ENCODE results near the gene CBX8. TPM values are rescaled to one million over a fixed set of nuclear protein-coding genes. Genes with fewer than 3 reads are reported as not detected.

Gene CBX8
- polyA plus RNA-seq, 2 of the 4 experiments (the other 2 are of a cell fraction), result 1.5 to 13.1 TPM

DNA sequence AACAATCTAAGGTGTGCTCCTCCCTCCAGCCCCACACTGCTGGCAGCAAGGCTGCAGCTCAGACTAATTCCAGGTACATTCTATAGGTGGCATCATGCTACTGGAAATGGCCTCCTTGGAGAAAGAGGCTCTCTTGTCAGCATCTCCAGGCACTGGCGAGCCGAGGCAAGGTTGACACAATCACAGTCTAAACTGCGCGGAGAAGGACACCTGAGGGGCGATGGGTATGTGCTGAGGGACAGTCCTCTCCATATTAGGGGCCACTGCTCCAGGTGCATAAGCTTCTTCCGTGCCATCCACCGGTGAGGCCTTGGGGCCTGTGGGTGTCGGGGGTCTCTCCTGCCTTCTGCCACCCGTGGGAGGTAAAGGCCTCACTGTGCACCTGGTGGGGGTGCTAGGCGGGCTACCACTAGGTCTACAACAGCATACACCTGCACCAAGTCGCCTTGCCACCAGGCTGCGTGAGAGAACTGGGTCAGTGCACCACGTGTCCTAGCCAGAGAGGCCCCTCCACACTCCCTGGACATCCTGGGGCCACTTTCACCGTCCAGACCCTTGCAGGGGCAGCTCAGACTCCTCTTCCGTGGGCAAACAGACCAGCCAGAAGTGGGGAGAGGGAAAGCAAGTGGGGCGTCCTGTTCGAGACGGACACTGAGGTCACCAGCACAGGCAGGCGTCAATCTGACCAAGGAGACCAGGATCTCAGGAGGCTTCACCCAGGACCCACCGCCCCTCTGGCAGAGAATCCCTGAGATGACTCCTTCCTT is 12.1 kb upstream of the CBX8 start:
- CTCF ChIA-PET, result interaction anchor here (0.6 to 39.8 kb wide), 38 partner anchors 1 to 561 kb away, joined by 3 to 1281 read pairs (median 5); partner anchors contain the start of genes CBX4, CBX8 and GAA
- TF ChIP-seq HEYL (CRISPR knock-in tag; IDR thresholded peaks at IDR 0.05) (no peak), TP53 (CRISPR knock-in tag; IDR thresholded peaks at IDR 0.05) (no peak), NR3C1 (IDR thresholded peaks at IDR 0.05) (no peak), EP300 (IDR thresholded peaks at IDR 0.05) (no peak), MYC (IDR thresholded peaks at IDR 0.05; ENCODE audit: borderline replicate concordance, low read length) (no peak), JUN (IDR thresholded peaks at IDR 0.05) (no peak), CBX2 (IDR thresholded peaks at IDR 0.05; ENCODE audit: borderline replicate concordance, low read depth) (no peak), PHF8 (IDR thresholded peaks at IDR 0.05; ENCODE audit: borderline replicate concordance, low read depth) (no peak), CBX8 (IDR thresholded peaks at IDR 0.05) (no peak), GATA3 (IDR thresholded peaks at IDR 0.05; ENCODE audit: borderline replicate concordance) (no peak), FOSL2 (IDR thresholded peaks at IDR 0.05) (no peak), FOSL2 (CRISPR knock-in tag; IDR thresholded peaks at IDR 0.05) (no peak), ZSCAN20 (CRISPR knock-in tag; IDR thresholded peaks at IDR 0.05) (no peak), RAD21 (conservative IDR thresholded peaks at IDR 0.05 in 1 of 2, IDR thresholded peaks at IDR 0.05 in 1 of 2) (peak; percentile 92 to 98), ZFP36 (IDR thresholded peaks at IDR 0.05; ENCODE audit: borderline replicate concordance, partially characterized antibody) (no peak), HOXA7 (CRISPR knock-in tag; IDR thresholded peaks at IDR 0.05) (no peak), SMC3 (IDR thresholded peaks at IDR 0.05) (peak; percentile 77), POLR2AphosphoS2 (conservative IDR thresholded peaks at IDR 0.05; ENCODE audit: low read length) (no peak), EHMT2 (IDR thresholded peaks at IDR 0.05; ENCODE audit: low read depth) (no peak), HOXB13 (CRISPR knock-in tag; IDR thresholded peaks at IDR 0.05; ENCODE audit: low read depth) (no peak), ZC3H11A (IDR thresholded peaks at IDR 0.05) (no peak), POLR2A (IDR thresholded peaks at IDR 0.05; ENCODE audit: low read length) (0 out of 2 replicates have a peak, but pooled peaks have one; percentile 22), SREBF2 (IDR thresholded peaks at IDR 0.05) (no peak), CEBPB (IDR thresholded peaks at IDR 0.05) (no peak)
- TF ChIP-seq, protein P1, sequence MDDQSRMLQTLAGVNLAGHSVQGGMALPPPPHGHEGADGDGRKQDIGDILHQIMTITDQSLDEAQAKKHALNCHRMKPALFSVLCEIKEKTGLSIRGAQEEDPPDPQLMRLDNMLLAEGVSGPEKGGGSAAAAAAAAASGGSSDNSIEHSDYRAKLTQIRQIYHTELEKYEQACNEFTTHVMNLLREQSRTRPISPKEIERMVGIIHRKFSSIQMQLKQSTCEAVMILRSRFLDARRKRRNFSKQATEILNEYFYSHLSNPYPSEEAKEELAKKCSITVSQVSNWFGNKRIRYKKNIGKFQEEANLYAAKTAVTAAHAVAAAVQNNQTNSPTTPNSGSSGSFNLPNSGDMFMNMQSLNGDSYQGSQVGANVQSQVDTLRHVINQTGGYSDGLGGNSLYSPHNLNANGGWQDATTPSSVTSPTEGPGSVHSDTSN (IDR thresholded peaks at IDR 0.05), result no peak
- TF ChIP-seq, protein P2, sequence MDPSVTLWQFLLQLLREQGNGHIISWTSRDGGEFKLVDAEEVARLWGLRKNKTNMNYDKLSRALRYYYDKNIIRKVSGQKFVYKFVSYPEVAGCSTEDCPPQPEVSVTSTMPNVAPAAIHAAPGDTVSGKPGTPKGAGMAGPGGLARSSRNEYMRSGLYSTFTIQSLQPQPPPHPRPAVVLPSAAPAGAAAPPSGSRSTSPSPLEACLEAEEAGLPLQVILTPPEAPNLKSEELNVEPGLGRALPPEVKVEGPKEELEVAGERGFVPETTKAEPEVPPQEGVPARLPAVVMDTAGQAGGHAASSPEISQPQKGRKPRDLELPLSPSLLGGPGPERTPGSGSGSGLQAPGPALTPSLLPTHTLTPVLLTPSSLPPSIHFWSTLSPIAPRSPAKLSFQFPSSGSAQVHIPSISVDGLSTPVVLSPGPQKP (IDR thresholded peaks at IDR 0.05; ENCODE audit: low read depth, low read length), result no peak
- TF ChIP-seq, protein P3, sequence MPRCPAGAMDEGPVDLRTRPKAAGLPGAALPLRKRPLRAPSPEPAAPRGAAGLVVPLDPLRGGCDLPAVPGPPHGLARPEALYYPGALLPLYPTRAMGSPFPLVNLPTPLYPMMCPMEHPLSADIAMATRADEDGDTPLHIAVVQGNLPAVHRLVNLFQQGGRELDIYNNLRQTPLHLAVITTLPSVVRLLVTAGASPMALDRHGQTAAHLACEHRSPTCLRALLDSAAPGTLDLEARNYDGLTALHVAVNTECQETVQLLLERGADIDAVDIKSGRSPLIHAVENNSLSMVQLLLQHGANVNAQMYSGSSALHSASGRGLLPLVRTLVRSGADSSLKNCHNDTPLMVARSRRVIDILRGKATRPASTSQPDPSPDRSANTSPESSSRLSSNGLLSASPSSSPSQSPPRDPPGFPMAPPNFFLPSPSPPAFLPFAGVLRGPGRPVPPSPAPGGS (IDR thresholded peaks at IDR 0.05), result no peak
- TF ChIP-seq, protein P4, sequence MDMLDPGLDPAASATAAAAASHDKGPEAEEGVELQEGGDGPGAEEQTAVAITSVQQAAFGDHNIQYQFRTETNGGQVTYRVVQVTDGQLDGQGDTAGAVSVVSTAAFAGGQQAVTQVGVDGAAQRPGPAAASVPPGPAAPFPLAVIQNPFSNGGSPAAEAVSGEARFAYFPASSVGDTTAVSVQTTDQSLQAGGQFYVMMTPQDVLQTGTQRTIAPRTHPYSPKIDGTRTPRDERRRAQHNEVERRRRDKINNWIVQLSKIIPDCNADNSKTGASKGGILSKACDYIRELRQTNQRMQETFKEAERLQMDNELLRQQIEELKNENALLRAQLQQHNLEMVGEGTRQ (IDR thresholded peaks at IDR 0.05), result peak; percentile 22; the same call in 1 of the 2 replicates
- TF ChIP-seq, protein P5, sequence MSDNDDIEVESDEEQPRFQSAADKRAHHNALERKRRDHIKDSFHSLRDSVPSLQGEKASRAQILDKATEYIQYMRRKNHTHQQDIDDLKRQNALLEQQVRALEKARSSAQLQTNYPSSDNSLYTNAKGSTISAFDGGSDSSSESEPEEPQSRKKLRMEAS (IDR thresholded peaks at IDR 0.05), result peak; percentile 24
- TF ChIP-seq, protein P6, sequence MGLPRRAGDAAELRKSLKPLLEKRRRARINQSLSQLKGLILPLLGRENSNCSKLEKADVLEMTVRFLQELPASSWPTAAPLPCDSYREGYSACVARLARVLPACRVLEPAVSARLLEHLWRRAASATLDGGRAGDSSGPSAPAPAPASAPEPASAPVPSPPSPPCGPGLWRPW (IDR thresholded peaks at IDR 0.05), result no peak
- TF ChIP-seq, protein P7, sequence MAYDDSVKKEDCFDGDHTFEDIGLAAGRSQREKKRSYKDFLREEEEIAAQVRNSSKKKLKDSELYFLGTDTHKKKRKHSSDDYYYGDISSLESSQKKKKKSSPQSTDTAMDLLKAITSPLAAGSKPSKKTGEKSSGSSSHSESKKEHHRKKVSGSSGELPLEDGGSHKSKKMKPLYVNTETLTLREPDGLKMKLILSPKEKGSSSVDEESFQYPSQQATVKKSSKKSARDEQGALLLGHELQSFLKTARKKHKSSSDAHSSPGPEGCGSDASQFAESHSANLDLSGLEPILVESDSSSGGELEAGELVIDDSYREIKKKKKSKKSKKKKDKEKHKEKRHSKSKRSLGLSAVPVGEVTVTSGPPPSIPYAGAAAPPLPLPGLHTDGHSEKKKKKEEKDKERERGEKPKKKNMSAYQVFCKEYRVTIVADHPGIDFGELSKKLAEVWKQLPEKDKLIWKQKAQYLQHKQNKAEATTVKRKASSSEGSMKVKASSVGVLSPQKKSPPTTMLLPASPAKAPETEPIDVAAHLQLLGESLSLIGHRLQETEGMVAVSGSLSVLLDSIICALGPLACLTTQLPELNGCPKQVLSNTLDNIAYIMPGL (CRISPR knock-in tag; IDR thresholded peaks at IDR 0.05; ENCODE audit: borderline replicate concordance), result no peak
- TF ChIP-seq, protein P8, sequence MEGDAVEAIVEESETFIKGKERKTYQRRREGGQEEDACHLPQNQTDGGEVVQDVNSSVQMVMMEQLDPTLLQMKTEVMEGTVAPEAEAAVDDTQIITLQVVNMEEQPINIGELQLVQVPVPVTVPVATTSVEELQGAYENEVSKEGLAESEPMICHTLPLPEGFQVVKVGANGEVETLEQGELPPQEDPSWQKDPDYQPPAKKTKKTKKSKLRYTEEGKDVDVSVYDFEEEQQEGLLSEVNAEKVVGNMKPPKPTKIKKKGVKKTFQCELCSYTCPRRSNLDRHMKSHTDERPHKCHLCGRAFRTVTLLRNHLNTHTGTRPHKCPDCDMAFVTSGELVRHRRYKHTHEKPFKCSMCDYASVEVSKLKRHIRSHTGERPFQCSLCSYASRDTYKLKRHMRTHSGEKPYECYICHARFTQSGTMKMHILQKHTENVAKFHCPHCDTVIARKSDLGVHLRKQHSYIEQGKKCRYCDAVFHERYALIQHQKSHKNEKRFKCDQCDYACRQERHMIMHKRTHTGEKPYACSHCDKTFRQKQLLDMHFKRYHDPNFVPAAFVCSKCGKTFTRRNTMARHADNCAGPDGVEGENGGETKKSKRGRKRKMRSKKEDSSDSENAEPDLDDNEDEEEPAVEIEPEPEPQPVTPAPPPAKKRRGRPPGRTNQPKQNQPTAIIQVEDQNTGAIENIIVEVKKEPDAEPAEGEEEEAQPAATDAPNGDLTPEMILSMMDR (IDR thresholded peaks at IDR 0.05), result peak; percentile 88
- Histone ChIP-seq H3K27ac (peak overlapping the region; percentile 95 to 99; a peak in 5 of 6 replicates), H3K9me3 (no peaks in the 10 kb centered on the region), H3K4me2 (peak overlapping the region; percentile 94), H3K4me1 (peaks cover 38% of the 10 kb centered on the region), H3K4me3 (no peak overlapping the region; the same call in 2 of the 3 replicates)
- POLR2A ChIA-PET, result interaction anchor here (1.2 to 6.6 kb wide), 3 partner anchors 11 to 30 kb away, joined by 3 to 58 read pairs (median 10); partner anchors contain the start of genes CBX4 and CBX8
- 66% methylated on average over 19 of the region's 20 CpGs for WGBS (ENCODE audit: missing lambda C conversion rate)
- ATAC-seq, result peak; percentile 39 to 59
- DNase-seq (ENCODE audit: low read depth in 1 of 2, low spot score in 1 of 2), result peak; percentile 87 to 90
- peak; percentile 92 for FAIRE-seq
